Measurements from ENCODE around the gene SPART. TPM values are rescaled to one million over a fixed set of nuclear protein-coding genes. Genes with fewer than 3 reads are reported as not detected.

Gene SPART, protein sequence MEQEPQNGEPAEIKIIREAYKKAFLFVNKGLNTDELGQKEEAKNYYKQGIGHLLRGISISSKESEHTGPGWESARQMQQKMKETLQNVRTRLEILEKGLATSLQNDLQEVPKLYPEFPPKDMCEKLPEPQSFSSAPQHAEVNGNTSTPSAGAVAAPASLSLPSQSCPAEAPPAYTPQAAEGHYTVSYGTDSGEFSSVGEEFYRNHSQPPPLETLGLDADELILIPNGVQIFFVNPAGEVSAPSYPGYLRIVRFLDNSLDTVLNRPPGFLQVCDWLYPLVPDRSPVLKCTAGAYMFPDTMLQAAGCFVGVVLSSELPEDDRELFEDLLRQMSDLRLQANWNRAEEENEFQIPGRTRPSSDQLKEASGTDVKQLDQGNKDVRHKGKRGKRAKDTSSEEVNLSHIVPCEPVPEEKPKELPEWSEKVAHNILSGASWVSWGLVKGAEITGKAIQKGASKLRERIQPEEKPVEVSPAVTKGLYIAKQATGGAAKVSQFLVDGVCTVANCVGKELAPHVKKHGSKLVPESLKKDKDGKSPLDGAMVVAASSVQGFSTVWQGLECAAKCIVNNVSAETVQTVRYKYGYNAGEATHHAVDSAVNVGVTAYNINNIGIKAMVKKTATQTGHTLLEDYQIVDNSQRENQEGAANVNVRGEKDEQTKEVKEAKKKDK
- total RNA-seq: 27.4 TPM

DNA sequence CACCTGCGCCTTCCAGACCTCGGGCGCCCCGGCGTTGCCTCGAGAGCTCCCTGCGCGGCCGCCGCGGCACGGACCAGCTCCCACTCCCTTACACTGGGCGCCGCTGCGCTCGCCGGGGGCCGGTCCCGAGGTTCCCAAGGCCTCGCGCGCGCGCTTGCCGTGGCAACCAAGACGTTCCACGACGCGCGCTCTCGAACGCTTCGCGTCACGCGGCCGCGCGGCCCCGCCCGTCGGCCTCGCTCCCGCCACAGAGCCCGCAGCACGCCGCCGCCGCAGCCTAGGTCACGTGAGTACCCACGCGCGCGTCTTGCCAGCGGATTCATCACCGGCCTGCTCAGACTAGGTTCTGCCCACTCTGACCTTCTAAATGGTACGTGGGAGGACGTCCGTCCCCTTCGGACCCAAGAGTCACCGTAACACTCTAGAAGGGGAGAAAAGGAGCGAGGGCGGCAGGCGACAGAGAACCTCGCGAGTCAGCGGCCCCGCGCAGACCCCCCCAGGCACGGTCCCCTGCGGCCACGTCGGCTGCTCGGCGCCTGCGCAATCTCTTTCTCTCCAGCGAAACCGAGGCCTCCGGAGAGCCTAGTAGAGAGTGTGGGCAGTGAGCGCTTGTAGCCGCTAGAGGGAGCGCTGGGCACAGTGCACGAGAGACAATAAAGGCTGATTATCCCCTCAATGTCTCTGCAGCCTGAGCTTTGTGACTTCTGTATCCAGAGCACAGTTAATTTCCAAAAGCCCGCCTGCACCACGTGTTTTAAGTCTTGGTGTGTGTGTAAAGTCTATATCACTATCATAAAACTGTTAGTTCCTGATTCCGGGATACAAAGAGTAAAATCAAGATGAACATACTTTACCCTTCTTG lies at the start of gene SPART:
SPART (minus strand) TSS at position 173 of the 862 bp plus-strand sequence. CDS start 10,564 bp downstream, outside the sequence.
- peak within 1 kb of the TSS; percentile 77 to 88 for H3K4me3 ChIP-seq
- TF ChIP-seq, protein P1, sequence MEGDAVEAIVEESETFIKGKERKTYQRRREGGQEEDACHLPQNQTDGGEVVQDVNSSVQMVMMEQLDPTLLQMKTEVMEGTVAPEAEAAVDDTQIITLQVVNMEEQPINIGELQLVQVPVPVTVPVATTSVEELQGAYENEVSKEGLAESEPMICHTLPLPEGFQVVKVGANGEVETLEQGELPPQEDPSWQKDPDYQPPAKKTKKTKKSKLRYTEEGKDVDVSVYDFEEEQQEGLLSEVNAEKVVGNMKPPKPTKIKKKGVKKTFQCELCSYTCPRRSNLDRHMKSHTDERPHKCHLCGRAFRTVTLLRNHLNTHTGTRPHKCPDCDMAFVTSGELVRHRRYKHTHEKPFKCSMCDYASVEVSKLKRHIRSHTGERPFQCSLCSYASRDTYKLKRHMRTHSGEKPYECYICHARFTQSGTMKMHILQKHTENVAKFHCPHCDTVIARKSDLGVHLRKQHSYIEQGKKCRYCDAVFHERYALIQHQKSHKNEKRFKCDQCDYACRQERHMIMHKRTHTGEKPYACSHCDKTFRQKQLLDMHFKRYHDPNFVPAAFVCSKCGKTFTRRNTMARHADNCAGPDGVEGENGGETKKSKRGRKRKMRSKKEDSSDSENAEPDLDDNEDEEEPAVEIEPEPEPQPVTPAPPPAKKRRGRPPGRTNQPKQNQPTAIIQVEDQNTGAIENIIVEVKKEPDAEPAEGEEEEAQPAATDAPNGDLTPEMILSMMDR (IDR thresholded peaks at IDR 0.05): peak; percentile 86 to 99 (median 95)
- no peaks in the 10 kb centered on the region for H3K36me3 ChIP-seq
- no peaks in the 10 kb centered on the region for H3K27me3 ChIP-seq
- H3K27ac ChIP-seq: peak within 1 kb of the TSS; percentile 99 to 100
- DNase-seq (ENCODE audit: low spot score in 2 of 2): peak; percentile 70 to 96
- H3K9me3 ChIP-seq: no peaks in the 10 kb centered on the region
- H3K4me1 ChIP-seq: peaks cover 0 to 14% of the 10 kb centered on the region in 2 donors
- intact Hi-C loops (cut with DNase I): loop anchor here (2.0 to 5.0 kb wide), 5 partner anchors 49 to 651 kb away; partner anchors contain the start of genes ALG5, CCDC169 and RFXAP

DNA sequence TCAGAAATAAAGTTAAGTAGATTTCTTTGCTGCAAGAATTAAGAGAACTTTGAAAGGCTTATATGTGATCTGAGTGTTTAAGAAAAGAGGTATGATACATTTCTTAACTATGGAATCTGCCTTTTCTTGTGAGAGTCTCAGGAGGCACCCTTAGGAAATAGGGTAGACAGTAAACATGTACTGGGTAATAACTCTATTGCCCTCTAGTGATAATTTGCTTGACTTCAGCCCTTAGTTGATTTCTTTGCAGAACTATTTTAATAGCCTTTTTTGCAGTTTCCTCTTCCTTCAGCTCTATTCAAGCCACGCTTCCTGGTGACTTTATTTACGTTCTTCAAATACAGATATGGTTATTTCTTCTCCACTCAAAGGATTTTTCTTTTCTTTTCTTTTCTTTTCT lies 49.1 kb upstream of the SPART start:
- no peaks in the 10 kb centered on the region for H3K4me1 ChIP-seq
- no peaks in the 10 kb centered on the region for H3K9me3 ChIP-seq
- no peak overlapping the region for H3K4me3 ChIP-seq
- intact Hi-C loops (cut with DNase I): loop anchor here (2.0 kb wide), 1 partner anchor 112 kb away; no protein-coding TSS in a partner anchor
- no peaks in the 10 kb centered on the region for H3K36me3 ChIP-seq
- H3K27ac ChIP-seq: no peak overlapping the region
- no peaks in the 10 kb centered on the region for H3K27me3 ChIP-seq
- no peak for DNase-seq (ENCODE audit: low spot score in 2 of 2)
- TF ChIP-seq, protein P1 (IDR thresholded peaks at IDR 0.05): peak in 2 of 3 experiments; percentile 21 to 42

DNA sequence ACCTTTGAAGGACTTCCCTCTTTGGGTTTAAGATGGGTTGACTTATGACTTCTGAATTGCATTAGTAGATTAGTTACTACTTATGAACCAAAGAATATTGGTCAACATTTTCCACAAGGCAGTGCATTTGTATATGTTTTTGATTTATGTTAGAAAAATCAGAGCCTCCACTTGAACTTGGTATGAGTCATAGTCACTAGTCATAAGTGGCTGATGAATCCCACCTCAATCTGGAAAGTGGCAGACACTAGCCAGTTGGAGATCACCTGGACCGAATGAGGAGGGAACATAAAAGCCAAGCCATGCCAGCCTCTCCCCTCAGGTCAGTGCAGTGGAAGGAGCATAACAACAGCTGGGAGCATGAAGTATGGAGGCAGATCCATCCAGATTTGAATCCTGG lies 39.3 kb upstream of the SPART start:
- Histone ChIP-seq H3K4me3 (no peak overlapping the region), H3K9me3 (no peaks in the 10 kb centered on the region), H3K4me1 (no peaks in the 10 kb centered on the region), H3K27ac (no peak overlapping the region), H3K27me3 (no peaks in the 10 kb centered on the region), H3K36me3 (no peaks in the 10 kb centered on the region)
- intact Hi-C loops (cut with DNase I): no loop called here
- TF ChIP-seq, protein P1 (IDR thresholded peaks at IDR 0.05): no peak
- DNase-seq (ENCODE audit: low spot score in 2 of 2): no peak

GRCh38 chr13:36382030-36382429 lies 35.8 kb upstream of the SPART start:
- Histone ChIP-seq H3K27ac (no peak overlapping the region), H3K9me3 (no peaks in the 10 kb centered on the region), H3K4me1 (no peaks in the 10 kb centered on the region), H3K36me3 (no peaks in the 10 kb centered on the region), H3K4me3 (no peak overlapping the region), H3K27me3 (no peaks in the 10 kb centered on the region)
- DNase-seq (ENCODE audit: low spot score in 2 of 2): no peak
- intact Hi-C loops (cut with DNase I): no loop called here
- TF ChIP-seq, protein P1 (IDR thresholded peaks at IDR 0.05): no peak

DNA sequence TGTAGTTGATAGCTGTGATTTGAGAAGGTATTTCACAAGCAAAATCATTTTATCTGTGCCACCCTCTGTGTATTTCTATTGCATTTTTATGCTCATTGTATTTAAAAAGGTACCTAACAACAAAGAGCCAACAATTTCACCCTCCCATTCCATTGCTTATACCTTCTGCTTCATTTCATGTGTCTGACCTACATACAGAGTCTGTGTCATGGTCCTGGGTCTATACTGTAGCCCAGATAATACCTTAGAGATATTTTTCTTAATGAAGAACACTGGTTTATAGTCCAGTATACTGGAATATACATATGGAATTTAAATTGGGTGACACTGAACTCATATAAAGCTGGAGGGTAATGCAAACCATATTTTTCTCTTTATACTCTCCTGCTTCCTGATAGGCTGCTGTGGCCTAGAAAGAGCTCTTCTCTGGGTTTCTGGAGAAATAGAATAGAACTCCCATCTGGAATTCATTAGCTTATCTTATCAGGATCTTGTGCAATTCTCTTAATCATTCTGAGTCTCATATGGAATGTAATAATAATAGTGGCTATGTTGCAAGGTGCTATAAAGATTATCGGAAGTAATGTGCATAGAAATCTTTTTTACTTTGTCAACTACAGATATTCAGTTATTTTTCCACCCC lies 31.8 kb upstream of the SPART start:
- no peaks in the 10 kb centered on the region for H3K4me1 ChIP-seq
- no peak for DNase-seq (ENCODE audit: low spot score in 2 of 2)
- H3K4me3 ChIP-seq: no peak overlapping the region
- TF ChIP-seq, protein P1 (IDR thresholded peaks at IDR 0.05): no peak
- intact Hi-C loops (cut with DNase I): no loop called here
- no peak overlapping the region for H3K27ac ChIP-seq
- H3K9me3 ChIP-seq: no peaks in the 10 kb centered on the region
- H3K36me3 ChIP-seq: no peaks in the 10 kb centered on the region
- H3K27me3 ChIP-seq: no peaks in the 10 kb centered on the region
